HCT116 (cell line): ENCODE data around the gene BTBD9. TPM values are rescaled to one million over a fixed set of nuclear protein-coding genes. Genes with fewer than 3 reads are reported as not detected.

Experiments used
- ATAC-seq: fragments of 200-7000 bp; cut with Tn5 transposase; 2 replicates; pipeline ENCODE4 v1.9.1; 2020; ENCODE audit warnings: mild to moderate bottlenecking, moderate library complexity
- BruUV-seq: library from RNA; stranded (reverse); fragments of 400-500 nt; replicated peaks from 2 replicates; lab custom pipeline; 2021; lab: Mats Ljungman, UMichigan
- CTCF ChIA-PET: fragments of 300-600 bp; sonication (Branson Sonifier 250); formaldehyde crosslinking; loops from one replicate; lab custom pipeline; 2021; ENCODE audit warnings: antibody characterized with exemption; lab: Charles Lee
- POLR2A ChIA-PET: fragments of 300-600, 350-600 bp; sonication (Branson Sonifier 250); formaldehyde crosslinking; loops from one replicate; lab custom pipeline; 2021; ENCODE audit warnings: antibody characterized with exemption; lab: Charles Lee
- RAD21 ChIA-PET, 2 experiments: fragments of 300-600 bp; sonication (Branson Sonifier 250); formaldehyde crosslinking; loops; one replicate each; lab custom pipeline; 2023; ENCODE audit warnings: low total read pairs in 2 of 2; ENCODE audit not compliant: uncharacterized antibody in 2 of 2, unreplicated experiment in 2 of 2, low non-redundant PET in 1 of 2; lab: Charles Lee
- DNase-seq: peaks from one replicate; pipeline ENCODE4 v3.0.0-alpha.2; 2010; ENCODE audit warnings: low read depth, low spot score
- H2AFZ ChIP-seq: fragments of 200-600 bp; shearing (Covaris generic), sonication (generic); 2 replicates; pipeline ENCODE4 v1.6.1; 2017; ENCODE audit warnings: low read depth, mixed run types, mixed read lengths, antibody characterized with exemption, low read length; ENCODE audit not compliant: poor library complexity, severe bottlenecking
- H3K27ac ChIP-seq: 2 replicates; pipeline ENCODE4 v1.5.1; 2012; ENCODE audit warnings: low read depth, low read length
- H3K27me3 ChIP-seq: fragments of 200-600 bp; sonication (generic); 2 replicates; pipeline ENCODE4 v1.6.1; 2016; ENCODE audit warnings: mixed run types, low read length, mixed read lengths; ENCODE audit not compliant: insufficient read depth
- H3K36me3 ChIP-seq, 2 experiments: fragments of 200-500 bp in 1 of 2; fragments of 200-600 bp in 1 of 2; sonication (Bioruptor generic) in 1 of 2; sonication (generic) in 1 of 2; 2 replicates each; pipeline versions ENCODE4 v1.5.1 to v1.6.1; 2014 to 2016; ENCODE audit warnings: low read length in 2 of 2, inconsistent platforms in 1 of 2, mixed read lengths in 1 of 2, mixed run types in 1 of 2; ENCODE audit not compliant: insufficient read depth in 2 of 2, control insufficient read depth in 1 of 2
- H3K4me1 ChIP-seq, 2 experiments: fragments of 200-600 bp in 1 of 2; sonication (generic) in 1 of 2; 2 replicates each; pipeline versions ENCODE4 v1.5.1 to v1.6.1; 2012 to 2017; ENCODE audit warnings: low read length in 2 of 2, inconsistent platforms in 1 of 2, mild to moderate bottlenecking in 1 of 2, mixed read lengths in 1 of 2, mixed run types in 1 of 2, moderate library complexity in 1 of 2; ENCODE audit not compliant: insufficient read depth in 2 of 2, control insufficient read depth in 1 of 2
- H3K4me2 ChIP-seq: fragments of 200-600 bp; sonication (generic); 2 replicates; pipeline ENCODE4 v1.6.1; 2017; ENCODE audit warnings: mixed run types, low read length, mixed read lengths
- H3K4me3 ChIP-seq, 2 experiments: fragments of 200-600 bp in 1 of 2; sonication (generic) in 1 of 2; replicated peaks in 1 of 2; 2 replicates each; pipeline ENCODE4 v1.5.1; 2011 to 2016; ENCODE audit warnings: low read length in 2 of 2, control low read depth in 1 of 2, low read depth in 1 of 2, mild to moderate bottlenecking in 1 of 2, mixed read lengths in 1 of 2, mixed run types in 1 of 2
- H3K79me2 ChIP-seq: fragments of 200-600 bp; sonication (generic); 2 replicates; pipeline ENCODE4 v1.6.1; 2017; ENCODE audit warnings: mild to moderate bottlenecking, mixed run types, low read length, moderate library complexity, mixed read lengths; ENCODE audit not compliant: insufficient read depth
- H3K9ac ChIP-seq: fragments of 200-600 bp; sonication (generic); 2 replicates; pipeline ENCODE4 v1.6.1; 2016; ENCODE audit warnings: low read length, mixed read lengths
- H3K9me2 ChIP-seq: fragments of 200-600 bp; sonication (generic), shearing (Covaris generic); 2 replicates; pipeline ENCODE4 v1.6.1; 2017; ENCODE audit warnings: mixed run types, mild to moderate bottlenecking, moderate library complexity; ENCODE audit not compliant: insufficient read depth
- H3K9me3 ChIP-seq, 2 experiments: fragments of 200-500 bp in 1 of 2; fragments of 200-600 bp in 1 of 2; sonication (Bioruptor generic) in 1 of 2; sonication (generic) in 1 of 2; 2 replicates each; pipeline ENCODE4 v1.6.1; 2014 to 2017; ENCODE audit warnings: low read length in 2 of 2, mixed read lengths in 2 of 2, inconsistent platforms in 1 of 2, low read depth in 1 of 2, mild to moderate bottlenecking in 1 of 2, mixed run types in 1 of 2, moderate library complexity in 1 of 2; ENCODE audit not compliant: control insufficient read depth in 1 of 2, insufficient read depth in 1 of 2
- H4K20me1 ChIP-seq: fragments of 200-600 bp; sonication (generic), shearing (Covaris generic); 2 replicates; pipeline ENCODE4 v1.6.1; 2017; ENCODE audit warnings: mixed run types, mild to moderate bottlenecking, moderate library complexity; ENCODE audit not compliant: insufficient read depth
- EGR1 ChIP-seq: IDR thresholded peaks from 2 replicates; pipeline ENCODE4 v1.6.1; 2012; ENCODE audit warnings: low read depth
- FOSL1 ChIP-seq: IDR thresholded peaks from 2 replicates; pipeline ENCODE4 v1.6.1; 2012; ENCODE audit warnings: low read depth
- JUND ChIP-seq: IDR thresholded peaks from 2 replicates; pipeline ENCODE4 v1.6.1; 2012
- MAX ChIP-seq: IDR thresholded peaks from 2 replicates; pipeline ENCODE4 v1.6.1; 2012
- POLR2AphosphoS5 ChIP-seq: IDR thresholded peaks from 2 replicates; pipeline ENCODE4 v1.6.1; 2011; ENCODE audit warnings: mild to moderate bottlenecking, low read depth, low read length, moderate library complexity
- RAD21 ChIP-seq: IDR thresholded peaks from 2 replicates; pipeline ENCODE4 v1.6.1; 2012; ENCODE audit warnings: low read depth, mild to moderate bottlenecking
- TCF7L2 ChIP-seq: IDR thresholded peaks from 2 replicates; pipeline ENCODE4 v1.7.0; 2011; ENCODE audit warnings: borderline replicate concordance, inconsistent platforms; ENCODE audit not compliant: insufficient read depth, insufficient read length; ENCODE audit errors: extremely low read depth
- YY1 ChIP-seq: IDR thresholded peaks from 2 replicates; pipeline ENCODE4 v1.6.1; 2011; ENCODE audit warnings: low read length, low read depth, moderate library complexity, mild to moderate bottlenecking; ENCODE audit not compliant: insufficient replicate concordance; ENCODE audit errors: extremely low read depth
- ZBTB33 ChIP-seq: IDR thresholded peaks from 2 replicates; pipeline ENCODE4 v1.6.1; 2011; ENCODE audit warnings: mild to moderate bottlenecking, low read length, moderate library complexity; ENCODE audit not compliant: insufficient replicate concordance; ENCODE audit errors: extremely low read depth
- ZFX ChIP-seq: fragments of 450-650 bp; IDR thresholded peaks from 2 replicates; pipeline ENCODE4 v1.6.1; 2017
- ZNF274 ChIP-seq: fragments of 200-500 bp; sonication (Bioruptor generic); IDR thresholded peaks from 2 replicates; pipeline ENCODE4 v1.6.1; 2014; ENCODE audit warnings: mild to moderate bottlenecking, low read depth, low read length, inconsistent platforms
- intact Hi-C: fragments of 100-400 bp; cut with micrococcal nuclease; formaldehyde crosslinking; loops from 2 replicates; pipeline ENCODE4 v1.10.0; 2022
- total RNA-seq: library from RNA; stranded (reverse); gene quantifications from one replicate; pipeline ENCODE4 v1.2.1, GENCODE V29; 2021; ENCODE audit not compliant: unreplicated experiment

The BTBD9 gene
- total RNA-seq, 1 experiment from 2014 or later, result 10.9 TPM

- no peaks in the 10 kb centered on the region for H3K9me2 ChIP-seq
- DNase-seq (no peak), ATAC-seq (no peak)
- no peaks in the 10 kb centered on the region for H3K4me1 ChIP-seq
- BruUV-seq, result no TSS peak
- H3K9me3 ChIP-seq, result no peaks in the 10 kb centered on the region
- POLR2A ChIA-PET, result no interaction called here
- H3K4me3 ChIP-seq, result no peak overlapping the region
- no peaks in the 10 kb centered on the region for H3K27me3 ChIP-seq
- no peak for TF ChIP-seq ZBTB33
- no peak for TF ChIP-seq JUND
- no peak for TF ChIP-seq TCF7L2
- H3K4me2 ChIP-seq, result no peak overlapping the region
- H3K27ac ChIP-seq, result no peak overlapping the region
- RAD21 ChIA-PET, result no interaction called here
- H3K9ac ChIP-seq, result no peak overlapping the region
- no peaks in the 10 kb centered on the region for H4K20me1 ChIP-seq
- CTCF ChIA-PET, result no interaction called here
- H3K79me2 ChIP-seq, result no peaks in the 10 kb centered on the region
- no peaks in the 10 kb centered on the region for H3K36me3 ChIP-seq
- intact Hi-C loops, result no loop called here
- H2AFZ ChIP-seq, result no peak overlapping the region
Observed at GRCh38 chr6:38215225-38215624, 424.5 kb downstream of the BTBD9 start.

GRCh38 chr6:38214159-38214558 is 425.6 kb downstream of the BTBD9 start:
- RAD21 ChIA-PET, result no interaction called here
- POLR2A ChIA-PET, result no interaction called here
- no peak for ATAC-seq

More at GRCh38 chr6:38214159-38214558, 425.6 kb downstream of the BTBD9 start:
- no peaks in the 10 kb centered on the region for H3K79me2 ChIP-seq
- H3K4me3 ChIP-seq, result no peak overlapping the region
- no peaks in the 10 kb centered on the region for H4K20me1 ChIP-seq
- intact Hi-C loops, result no loop called here
- no peaks in the 10 kb centered on the region for H3K9me2 ChIP-seq
- no peaks in the 10 kb centered on the region for H3K36me3 ChIP-seq
- CTCF ChIA-PET, result no interaction called here
- no peaks in the 10 kb centered on the region for H3K9me3 ChIP-seq
- no peak overlapping the region for H2AFZ ChIP-seq
- no peak overlapping the region for H3K9ac ChIP-seq
- TF ChIP-seq YY1, result no peak
- no peak for TF ChIP-seq FOSL1
- TF ChIP-seq ZFX, result no peak
- no peak for TF ChIP-seq EGR1
- no peak for TF ChIP-seq MAX
- no peak for TF ChIP-seq ZNF274
- TF ChIP-seq POLR2AphosphoS5, result no peak
- TF ChIP-seq RAD21, result no peak
- no peaks in the 10 kb centered on the region for H3K27me3 ChIP-seq
- DNase-seq, result no peak
- H3K4me1 ChIP-seq, result no peaks in the 10 kb centered on the region
- H3K27ac ChIP-seq, result no peak overlapping the region
- H3K4me2 ChIP-seq, result no peak overlapping the region
- no TSS peak for BruUV-seq
